A673 (cell line): Measurements from ENCODE around the gene CD164L2. TPM values are rescaled to one million over a fixed set of nuclear protein-coding genes. Genes with fewer than 3 reads are reported as not detected.

Experiments used
- BruUV-seq: library from RNA; stranded (reverse); fragments of 400-500 nt; replicated peaks from 2 replicates; lab custom pipeline; 2021; lab: Mats Ljungman, UMichigan
- CTCF ChIA-PET: fragments of 300-600 bp; sonication (Branson Sonifier 250); formaldehyde crosslinking; loops from one replicate; lab custom pipeline; 2022; ENCODE audit warnings: antibody characterized with exemption; lab: Charles Lee
- POLR2A ChIA-PET: fragments of 300-600 bp; sonication (Branson Sonifier 250); formaldehyde crosslinking; loops from one replicate; lab custom pipeline; 2022; ENCODE audit warnings: antibody characterized with exemption; ENCODE audit not compliant: low non-redundant PET; lab: Charles Lee
- DNase-seq: peaks from one replicate; pipeline ENCODE4 v3.0.0-alpha.2; 2015; ENCODE audit warnings: low spot score
- H3K27ac ChIP-seq: fragments of 200-600 bp; sonication (generic); 2 replicates; pipeline ENCODE4 v1.5.1; 2016; ENCODE audit warnings: mixed run types, low read depth, mild to moderate bottlenecking, mixed read lengths, antibody characterized with exemption, low read length; ENCODE audit not compliant: poor library complexity, severe bottlenecking
- H3K27me3 ChIP-seq: fragments of 200-600 bp; sonication (generic); replicated peaks from 2 replicates; pipeline ENCODE4 v1.6.1; 2017; ENCODE audit warnings: mixed run types, low read depth, mild to moderate bottlenecking, mixed read lengths, antibody characterized with exemption, low read length; ENCODE audit not compliant: insufficient read depth, poor library complexity
- H3K36me3 ChIP-seq: fragments of 200-600 bp; sonication (generic); 2 replicates; pipeline ENCODE4 v1.6.1; 2016; ENCODE audit warnings: mixed run types, mild to moderate bottlenecking, mixed read lengths, antibody characterized with exemption, low read length; ENCODE audit not compliant: insufficient read depth, poor library complexity, severe bottlenecking
- H3K4me1 ChIP-seq: fragments of 200-600 bp; sonication (generic); 2 replicates; pipeline ENCODE4 v1.6.1; 2017; ENCODE audit warnings: mixed run types, mild to moderate bottlenecking, mixed read lengths, antibody characterized with exemption, low read length; ENCODE audit not compliant: insufficient read depth, poor library complexity, severe bottlenecking
- H3K4me3 ChIP-seq: fragments of 200-600 bp; sonication (generic); 2 replicates; pipeline ENCODE4 v1.5.1; 2016; ENCODE audit warnings: low read depth, mixed run types, mild to moderate bottlenecking, mixed read lengths, low read length; ENCODE audit not compliant: poor library complexity, severe bottlenecking
- H3K9me3 ChIP-seq: fragments of 200-600 bp; sonication (generic); 2 replicates; pipeline ENCODE4 v1.6.1; 2016; ENCODE audit warnings: mixed run types, low read depth, mild to moderate bottlenecking, mixed read lengths, antibody characterized with exemption, low read length; ENCODE audit not compliant: poor library complexity, severe bottlenecking
- CTCF ChIP-seq: fragments of 300-800, 200-600 bp; sonication (generic); conservative IDR thresholded peaks from 2 replicates; pipeline ENCODE4 v1.5.1; 2017; ENCODE audit warnings: low read depth, mild to moderate bottlenecking, antibody characterized with exemption, low read length, moderate library complexity, mixed read lengths
- EZH2 ChIP-seq: fragments of 200-600 bp; sonication (generic); IDR thresholded peaks from 2 replicates; pipeline ENCODE4 v1.6.1; 2017; ENCODE audit warnings: borderline replicate concordance, low read depth, mild to moderate bottlenecking, mixed read lengths, antibody characterized with exemption, low read length; ENCODE audit not compliant: poor library complexity, severe bottlenecking
- intact Hi-C: fragments of 100-400 bp; cut with micrococcal nuclease; formaldehyde crosslinking; loops from one replicate; pipeline ENCODE4 v1.10.0; 2022; ENCODE audit not compliant: unreplicated experiment
- total RNA-seq: library from RNA; stranded (reverse); gene quantifications from 2 replicates; pipeline ENCODE4 v1.2.3, GENCODE V29; 2021

The CD164L2 gene
- total RNA-seq, 1 experiment from 2014 or later, result not detected

DNA sequence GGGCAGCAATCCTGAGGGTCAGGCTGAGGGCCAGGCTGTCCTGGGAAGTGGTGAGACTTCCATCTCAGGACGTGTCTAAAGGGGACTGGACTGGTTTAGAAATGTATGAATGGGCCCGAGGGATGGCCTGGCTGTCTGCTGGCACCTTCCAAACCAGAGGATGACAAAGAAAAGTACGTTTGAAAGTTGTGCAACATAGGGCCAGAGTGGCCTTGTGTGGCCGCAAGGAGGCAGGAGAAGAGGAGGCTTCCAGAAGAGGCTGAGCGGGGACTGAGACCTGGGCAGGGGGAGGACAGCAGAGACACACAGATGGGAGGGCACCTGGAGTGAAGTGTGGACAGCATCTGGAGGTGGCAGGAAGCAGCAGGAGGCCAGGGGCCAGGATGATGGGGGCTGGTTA is 43.9 kb downstream of the CD164L2 start:
- CTCF ChIA-PET, result no interaction called here
- Histone ChIP-seq H3K4me3 (no peak overlapping the region), H3K27ac (no peak overlapping the region), H3K27me3 (no peaks in the 10 kb centered on the region), H3K36me3 (peaks cover 13% of the 10 kb centered on the region), H3K4me1 (peaks cover 12% of the 10 kb centered on the region), H3K9me3 (no peaks in the 10 kb centered on the region)
- no TSS peak for BruUV-seq
- no peak for TF ChIP-seq CTCF
- TF ChIP-seq EZH2, result no peak
- POLR2A ChIA-PET, result no interaction called here
- DNase-seq, result no peak
- intact Hi-C loops, result no loop called here

- no peak for DNase-seq
- BruUV-seq, result no TSS peak
Observed at GRCh38 chr1:27338751-27339150, 44.4 kb downstream of the CD164L2 start.

GRCh38 chr1:27336756-27337155 is 46.4 kb downstream of the CD164L2 start:
- TF ChIP-seq CTCF, result no peak
- no peak for TF ChIP-seq EZH2
- Histone ChIP-seq H3K36me3 (peaks cover 37% of the 10 kb centered on the region), H3K4me3 (no peak overlapping the region), H3K27me3 (no peaks in the 10 kb centered on the region), H3K27ac (no peak overlapping the region), H3K9me3 (no peaks in the 10 kb centered on the region), H3K4me1 (peaks cover 6% of the 10 kb centered on the region)
- ChIA-PET POLR2A (interaction anchor here (0.7 kb wide), 1 partner anchor 225 kb away, joined by 3 read pairs; no protein-coding TSS in a partner anchor), CTCF (no interaction called here)
- BruUV-seq, result no TSS peak
- intact Hi-C loops, result no loop called here
- no peak for DNase-seq

More at GRCh38 chr1:27338751-27339150, 44.4 kb downstream of the CD164L2 start:
- intact Hi-C loops, result no loop called here
- Histone ChIP-seq H3K4me3 (no peak overlapping the region), H3K36me3 (peaks cover 18% of the 10 kb centered on the region), H3K27ac (no peak overlapping the region), H3K9me3 (no peaks in the 10 kb centered on the region), H3K4me1 (peaks cover 12% of the 10 kb centered on the region), H3K27me3 (no peaks in the 10 kb centered on the region)
- TF ChIP-seq EZH2, result no peak
- no peak for TF ChIP-seq CTCF
- POLR2A ChIA-PET, result no interaction called here
- CTCF ChIA-PET, result no interaction called here
